Glutamatergic neuron (in vitro differentiated cells): ENCODE measurements around the gene PCDHA1. TPM values are rescaled to one million over a fixed set of nuclear protein-coding genes. Genes with fewer than 3 reads are reported as not detected.

Experiments
- DNase-seq: peaks from one replicate; pipeline ENCODE4 v3.0.0; 2022
- H3K27ac Mint-ChIP-seq: one replicate; pipeline ENCODE4 v1.8.0; 2020; ENCODE audit warnings: mild to moderate bottlenecking, mixed read lengths, inconsistent platforms; ENCODE audit not compliant: unreplicated experiment
- H3K27me3 Mint-ChIP-seq: one replicate; pipeline ENCODE4 v1.8.0; 2020; ENCODE audit warnings: mild to moderate bottlenecking, moderate library complexity, mixed read lengths, inconsistent platforms; ENCODE audit not compliant: unreplicated experiment
- H3K36me3 Mint-ChIP-seq: one replicate; pipeline ENCODE4 v1.8.0; 2020; ENCODE audit warnings: mild to moderate bottlenecking, mixed read lengths, inconsistent platforms; ENCODE audit not compliant: unreplicated experiment
- H3K4me1 Mint-ChIP-seq: one replicate; pipeline ENCODE4 v1.8.0; 2020; ENCODE audit warnings: mild to moderate bottlenecking, low read depth, mixed read lengths, inconsistent platforms; ENCODE audit not compliant: unreplicated experiment
- H3K4me3 Mint-ChIP-seq: one replicate; pipeline ENCODE4 v1.8.0; 2020; ENCODE audit warnings: mild to moderate bottlenecking, mixed read lengths, inconsistent platforms; ENCODE audit not compliant: unreplicated experiment
- H3K9me3 Mint-ChIP-seq: one replicate; pipeline ENCODE4 v1.8.0; 2020; ENCODE audit warnings: mild to moderate bottlenecking, moderate library complexity, mixed read lengths, inconsistent platforms; ENCODE audit not compliant: unreplicated experiment
- total RNA-seq: library from RNA; stranded (reverse); fragmentation: NEBNext Ultra II Directional; extraction: Animal tissue kit (Norgen Biotek cat#: 25700); gene quantifications from one replicate; pipeline ENCODE4 v1.2.1, GENCODE V29; 2021; ENCODE audit not compliant: unreplicated experiment
- TF ChIP-seq, protein P1 (sequence below): fragments of 200-600 bp; sonication (generic); IDR thresholded peaks from one replicate; pipeline ENCODE4 v1.5.0; 2021; ENCODE audit not compliant: partially characterized antibody, unreplicated experiment

The PCDHA1 gene
- total RNA-seq, 1 donor from 2014 or later: 0.69 TPM

DNA sequence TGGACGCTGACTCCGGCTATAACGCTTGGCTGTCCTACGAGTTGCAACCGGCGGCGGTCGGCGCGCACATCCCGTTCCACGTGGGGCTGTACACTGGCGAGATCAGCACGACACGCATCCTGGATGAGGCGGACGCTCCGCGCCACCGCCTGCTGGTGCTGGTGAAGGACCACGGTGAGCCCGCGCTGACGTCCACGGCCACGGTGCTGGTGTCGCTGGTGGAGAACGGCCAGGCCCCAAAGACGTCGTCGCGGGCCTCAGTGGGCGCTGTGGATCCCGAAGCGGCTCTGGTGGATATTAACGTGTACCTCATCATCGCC is 91.3 kb downstream of the PCDHA1 start:
- Mint-ChIP-seq H3K36me3 (peaks cover 27% of the 10 kb centered on the region), H3K27ac (no peak overlapping the region), H3K9me3 (peaks cover 1% of the 10 kb centered on the region), H3K4me1 (peaks cover 3% of the 10 kb centered on the region), H3K27me3 (peaks cover 5% of the 10 kb centered on the region), H3K4me3 (no peak overlapping the region)
- DNase-seq: no peak
- TF ChIP-seq, protein P1, sequence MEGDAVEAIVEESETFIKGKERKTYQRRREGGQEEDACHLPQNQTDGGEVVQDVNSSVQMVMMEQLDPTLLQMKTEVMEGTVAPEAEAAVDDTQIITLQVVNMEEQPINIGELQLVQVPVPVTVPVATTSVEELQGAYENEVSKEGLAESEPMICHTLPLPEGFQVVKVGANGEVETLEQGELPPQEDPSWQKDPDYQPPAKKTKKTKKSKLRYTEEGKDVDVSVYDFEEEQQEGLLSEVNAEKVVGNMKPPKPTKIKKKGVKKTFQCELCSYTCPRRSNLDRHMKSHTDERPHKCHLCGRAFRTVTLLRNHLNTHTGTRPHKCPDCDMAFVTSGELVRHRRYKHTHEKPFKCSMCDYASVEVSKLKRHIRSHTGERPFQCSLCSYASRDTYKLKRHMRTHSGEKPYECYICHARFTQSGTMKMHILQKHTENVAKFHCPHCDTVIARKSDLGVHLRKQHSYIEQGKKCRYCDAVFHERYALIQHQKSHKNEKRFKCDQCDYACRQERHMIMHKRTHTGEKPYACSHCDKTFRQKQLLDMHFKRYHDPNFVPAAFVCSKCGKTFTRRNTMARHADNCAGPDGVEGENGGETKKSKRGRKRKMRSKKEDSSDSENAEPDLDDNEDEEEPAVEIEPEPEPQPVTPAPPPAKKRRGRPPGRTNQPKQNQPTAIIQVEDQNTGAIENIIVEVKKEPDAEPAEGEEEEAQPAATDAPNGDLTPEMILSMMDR: no peak

- Mint-ChIP-seq H3K27me3 (no peaks in the 10 kb centered on the region), H3K36me3 (peaks cover 36% of the 10 kb centered on the region), H3K27ac (no peak within 1 kb of the TSS), H3K9me3 (peaks cover 4% of the 10 kb centered on the region), H3K4me1 (no peaks in the 10 kb centered on the region), H3K4me3 (peak within 1 kb of the TSS; percentile 47)
- no peak for DNase-seq
- TF ChIP-seq, protein P1: no peak
Observed at GRCh38 chr5:140881889-140882590, 96.1 kb downstream of the PCDHA1 start, which contains the start of gene PCDHA13. PCDHA13 (plus strand) TSS chr5:140882124; CDS start chr5:140882269, 145 bp downstream.

- H3K9me3 Mint-ChIP-seq: peaks cover 3% of the 10 kb centered on the region
- H3K4me1 Mint-ChIP-seq: no peaks in the 10 kb centered on the region
- peak overlapping the region; percentile 47 for H3K4me3 Mint-ChIP-seq
- peaks cover 34% of the 10 kb centered on the region for H3K36me3 Mint-ChIP-seq
- DNase-seq: no peak
- H3K27ac Mint-ChIP-seq: no peak overlapping the region
- TF ChIP-seq, protein P1: no peak
- H3K27me3 Mint-ChIP-seq: no peaks in the 10 kb centered on the region
Observed at GRCh38 chr5:140882591-140882899, 96.6 kb downstream of the PCDHA1 start.

GRCh38 chr5:140883373-140883772 is 97.4 kb downstream of the PCDHA1 start:
- no peak overlapping the region for H3K27ac Mint-ChIP-seq
- H3K9me3 Mint-ChIP-seq: peaks cover 3% of the 10 kb centered on the region
- no peaks in the 10 kb centered on the region for H3K27me3 Mint-ChIP-seq
- DNase-seq: no peak
- TF ChIP-seq, protein P1: no peak
- H3K4me3 Mint-ChIP-seq: no peak overlapping the region
- peaks cover 32% of the 10 kb centered on the region for H3K36me3 Mint-ChIP-seq
- no peaks in the 10 kb centered on the region for H3K4me1 Mint-ChIP-seq

- no peak for DNase-seq
- H3K27me3 Mint-ChIP-seq: no peaks in the 10 kb centered on the region
- H3K9me3 Mint-ChIP-seq: peaks cover 3% of the 10 kb centered on the region
- no peak overlapping the region for H3K27ac Mint-ChIP-seq
- no peak overlapping the region for H3K4me3 Mint-ChIP-seq
- TF ChIP-seq, protein P1: no peak
- no peaks in the 10 kb centered on the region for H3K4me1 Mint-ChIP-seq
- peaks cover 27% of the 10 kb centered on the region for H3K36me3 Mint-ChIP-seq
Observed at GRCh38 chr5:140883927-140884697, 98.2 kb downstream of the PCDHA1 start.
